IPS-20b (cell line): ENCODE results near the gene PALLD.

ENCODE experiments used
- H3K27ac ChIP-seq: one replicate; pipeline ENCODE4 v1.5.1; 2013; ENCODE audit warnings: low read length
- H3K27me3 ChIP-seq: 2 replicates; pipeline ENCODE4 v1.6.1; 2013; ENCODE audit warnings: mild to moderate bottlenecking, low read length, inconsistent platforms; ENCODE audit not compliant: insufficient read depth
- H3K36me3 ChIP-seq: 2 replicates; pipeline ENCODE4 v1.6.1; 2013; ENCODE audit warnings: low read depth, mild to moderate bottlenecking, inconsistent platforms, low read length, moderate library complexity; ENCODE audit not compliant: insufficient read depth
- H3K4me1 ChIP-seq: 2 replicates; pipeline ENCODE4 v1.6.1; 2013; ENCODE audit warnings: mild to moderate bottlenecking, control low read depth, inconsistent platforms, low read length, moderate library complexity; ENCODE audit not compliant: insufficient read depth
- H3K4me3 ChIP-seq: 2 replicates; pipeline ENCODE4 v1.5.1; 2013; ENCODE audit warnings: mild to moderate bottlenecking, low read length, inconsistent platforms
- H3K9ac ChIP-seq: 2 replicates; pipeline ENCODE4 v1.6.1; 2013; ENCODE audit warnings: low read depth, mild to moderate bottlenecking, inconsistent platforms, low read length, moderate library complexity
- H3K9me3 ChIP-seq: 2 replicates; pipeline ENCODE4 v1.6.1; 2013; ENCODE audit warnings: mild to moderate bottlenecking, low read depth, low read length, inconsistent platforms; ENCODE audit not compliant: insufficient read depth

The PALLD gene

GRCh38 chr4:168852387-168852786, 355.5 kb downstream of the PALLD start:
- Histone ChIP-seq H3K9me3 (no peaks in the 10 kb centered on the region), H3K4me1 (peaks cover 24% of the 10 kb centered on the region), H3K27ac (no peak overlapping the region), H3K27me3 (no peaks in the 10 kb centered on the region), H3K9ac (no peak overlapping the region), H3K36me3 (peaks cover 11% of the 10 kb centered on the region), H3K4me3 (no peak overlapping the region)

DNA sequence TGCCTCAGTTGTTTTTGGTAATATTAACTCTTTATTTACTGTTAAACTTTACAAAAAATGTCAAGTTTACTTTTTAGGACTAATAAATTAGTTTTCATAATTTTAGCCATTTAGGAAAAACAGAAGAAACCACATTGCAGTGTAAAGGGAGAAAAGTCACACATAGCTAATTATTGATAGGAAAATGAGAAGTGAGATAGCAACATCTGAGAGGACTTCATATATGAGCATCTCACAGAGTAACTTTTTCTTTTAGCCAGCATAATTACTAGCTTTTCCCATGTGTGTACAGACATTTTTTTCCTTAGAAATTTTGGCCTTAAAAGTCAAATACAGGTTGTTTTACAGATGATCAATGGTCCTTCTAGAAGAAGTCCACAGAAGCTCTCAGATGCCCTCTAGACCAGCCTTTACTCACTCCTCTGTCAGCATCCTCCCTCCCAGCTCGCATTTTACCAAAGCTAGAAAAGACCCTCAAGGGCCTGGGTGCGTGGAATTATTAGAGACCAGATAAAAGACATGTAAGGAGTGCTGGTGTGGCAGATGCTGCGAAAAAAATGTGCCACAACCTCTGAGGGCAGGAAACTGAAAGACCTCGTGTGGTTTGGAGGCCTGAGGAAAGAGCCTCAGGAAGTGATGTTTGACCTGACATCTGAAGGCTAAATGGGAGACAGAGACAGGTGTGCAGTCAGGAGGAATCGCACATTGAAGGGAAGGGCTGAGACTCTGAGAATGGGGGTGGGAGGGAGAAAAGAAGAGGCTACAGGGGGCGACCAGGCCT, 356.3 kb downstream of the PALLD start:
- H3K9ac ChIP-seq = no peak overlapping the region
- H3K4me1 ChIP-seq = peaks cover 23% of the 10 kb centered on the region
- H3K27me3 ChIP-seq = no peaks in the 10 kb centered on the region
- H3K4me3 ChIP-seq = no peak overlapping the region
- no peak overlapping the region for H3K27ac ChIP-seq
- no peaks in the 10 kb centered on the region for H3K9me3 ChIP-seq
- peaks cover 11% of the 10 kb centered on the region for H3K36me3 ChIP-seq

DNA sequence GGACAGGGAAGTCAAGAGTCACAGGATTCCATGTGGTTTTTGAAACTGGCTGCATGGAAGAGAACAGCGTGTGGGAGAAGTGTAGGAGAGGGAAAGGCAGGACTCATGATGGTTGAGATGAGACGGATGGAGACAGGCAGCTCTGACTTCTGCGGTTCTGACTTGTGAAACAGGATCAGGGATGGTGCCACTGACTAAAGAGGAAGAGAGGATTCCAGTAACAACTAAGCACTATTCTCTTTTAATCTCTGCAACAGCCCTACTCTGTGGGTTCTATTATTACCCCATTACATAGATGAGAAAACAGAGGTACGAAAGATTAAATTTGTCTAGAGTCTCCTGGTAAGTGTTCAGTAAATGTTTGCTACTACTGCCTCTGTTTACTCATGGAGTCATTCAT, 356.9 kb downstream of the PALLD start:
- Histone ChIP-seq H3K9ac (no peak overlapping the region), H3K4me1 (peaks cover 17% of the 10 kb centered on the region; the same call in 1 of the 2 replicates), H3K36me3 (peaks cover 11% of the 10 kb centered on the region), H3K27me3 (no peaks in the 10 kb centered on the region), H3K9me3 (no peaks in the 10 kb centered on the region), H3K27ac (no peak overlapping the region), H3K4me3 (no peak overlapping the region)

- Histone ChIP-seq H3K27me3 (no peaks in the 10 kb centered on the region), H3K4me1 (peaks cover 11% of the 10 kb centered on the region; the same call in 1 of the 2 replicates), H3K9me3 (no peaks in the 10 kb centered on the region), H3K27ac (no peak overlapping the region), H3K36me3 (peaks cover 11% of the 10 kb centered on the region), H3K9ac (no peak overlapping the region), H3K4me3 (no peak overlapping the region)
Measured at GRCh38 chr4:168854350-168854921, 357.6 kb downstream of the PALLD start.

DNA sequence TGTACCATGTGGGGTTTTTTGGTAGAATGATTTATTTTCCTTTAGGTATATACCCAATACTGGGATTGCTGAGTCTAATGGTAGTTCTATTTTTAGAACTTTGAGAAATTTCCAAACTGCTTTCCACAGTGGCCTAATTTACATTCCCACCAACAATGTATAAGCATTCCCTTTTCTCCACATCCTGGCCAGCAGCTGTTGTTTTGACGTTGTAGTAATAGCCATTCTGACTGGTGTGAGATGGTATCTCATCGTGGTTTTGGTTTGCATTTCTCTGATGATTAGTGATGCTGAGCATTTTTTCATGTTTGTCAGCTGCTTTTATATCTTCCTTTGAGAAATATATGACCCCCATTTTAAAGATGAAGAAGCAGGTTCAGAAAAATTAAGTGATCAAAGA, 359.5 kb downstream of the PALLD start:
- no peak overlapping the region for H3K4me3 ChIP-seq
- H3K9me3 ChIP-seq = no peaks in the 10 kb centered on the region
- H3K4me1 ChIP-seq = 0 out of 2 replicates have a peak, but pooled peaks cover 5% of the 10 kb centered on the region
- peaks cover 11% of the 10 kb centered on the region for H3K36me3 ChIP-seq
- H3K27ac ChIP-seq = no peak overlapping the region
- no peak overlapping the region for H3K9ac ChIP-seq
- H3K27me3 ChIP-seq = no peaks in the 10 kb centered on the region

GRCh38 chr4:168857009-168857408, 360.2 kb downstream of the PALLD start:
- Histone ChIP-seq H3K4me3 (no peak overlapping the region), H3K9ac (no peak overlapping the region), H3K9me3 (no peaks in the 10 kb centered on the region), H3K36me3 (peaks cover 11% of the 10 kb centered on the region), H3K27me3 (no peaks in the 10 kb centered on the region), H3K27ac (no peak overlapping the region), H3K4me1 (0 out of 2 replicates have a peak, but pooled peaks cover 5% of the 10 kb centered on the region)

GRCh38 chr4:168857546-168858314, 360.9 kb downstream of the PALLD start:
- Histone ChIP-seq H3K9me3 (no peaks in the 10 kb centered on the region), H3K27me3 (no peaks in the 10 kb centered on the region), H3K27ac (no peak overlapping the region), H3K36me3 (peaks cover 11% of the 10 kb centered on the region), H3K4me3 (no peak overlapping the region), H3K4me1 (0 out of 2 replicates have a peak, but pooled peaks cover 5% of the 10 kb centered on the region), H3K9ac (no peak overlapping the region)

- peaks cover 5% of the 10 kb centered on the region; the same call in 1 of the 2 replicates for H3K4me1 ChIP-seq
- no peak overlapping the region for H3K9ac ChIP-seq
- H3K9me3 ChIP-seq = no peaks in the 10 kb centered on the region
- peaks cover 4% of the 10 kb centered on the region; the same call in 1 of the 2 replicates for H3K36me3 ChIP-seq
- no peak overlapping the region for H3K27ac ChIP-seq
- H3K27me3 ChIP-seq = no peaks in the 10 kb centered on the region
- H3K4me3 ChIP-seq = no peak overlapping the region
Measured at GRCh38 chr4:168859100-168859499, 362.2 kb downstream of the PALLD start.

GRCh38 chr4:168859888-168860694, 363.2 kb downstream of the PALLD start:
- peaks cover 14% of the 10 kb centered on the region; the same call in 1 of the 2 replicates for H3K4me1 ChIP-seq
- peaks cover 4% of the 10 kb centered on the region; the same call in 1 of the 2 replicates for H3K36me3 ChIP-seq
- H3K27ac ChIP-seq = no peak overlapping the region
- H3K9me3 ChIP-seq = no peaks in the 10 kb centered on the region
- H3K9ac ChIP-seq = no peak overlapping the region
- no peaks in the 10 kb centered on the region for H3K27me3 ChIP-seq
- H3K4me3 ChIP-seq = no peak overlapping the region

GRCh38 chr4:168860827-168861226, 364.0 kb downstream of the PALLD start:
- no peak overlapping the region for H3K9ac ChIP-seq
- H3K36me3 ChIP-seq = peaks cover 3% of the 10 kb centered on the region; the same call in 1 of the 2 replicates
- H3K9me3 ChIP-seq = no peaks in the 10 kb centered on the region
- no peaks in the 10 kb centered on the region for H3K27me3 ChIP-seq
- H3K4me1 ChIP-seq = peaks cover 19% of the 10 kb centered on the region; the same call in 1 of the 2 replicates
- H3K27ac ChIP-seq = no peak overlapping the region
- no peak overlapping the region for H3K4me3 ChIP-seq
